ENCODE data around the gene FADS1.

- TF ChIP-seq CTCF (IDR thresholded peaks at IDR 0.05) (no peak), POLR2A (IDR thresholded peaks at IDR 0.05) (no peak)
Observed at GRCh38 chr11:61784506-61784805, 32.3 kb downstream of the FADS1 start.
